Eye (tissue), 1 donor: ENCODE data around the gene PLP1.
"Not testable (repeated sequence)": the region's sequence is repeated elsewhere in the genome, so short reads cannot be mapped to it uniquely, and the experiment has no call there.

Experiments used
- DNase-seq: peaks from one replicate; pipeline ENCODE4 v3.0.0-alpha.2; 2015

Gene PLP1

GRCh38 chrX:103781706-103782105 lies 5.1 kb downstream of the PLP1 start:
- no peak for DNase-seq

GRCh38 chrX:103782640-103783039 lies 6.0 kb downstream of the PLP1 start:
- no peak for DNase-seq

- DNase-seq = no peak
Observed at GRCh38 chrX:103783196-103783595, 6.6 kb downstream of the PLP1 start.

GRCh38 chrX:103783971-103784370 lies 7.3 kb downstream of the PLP1 start:
- DNase-seq = no peak

GRCh38 chrX:103789004-103789403 lies 12.4 kb downstream of the PLP1 start:
- DNase-seq = no peak

- no peak for DNase-seq
Observed at GRCh38 chrX:103791228-103791627, 14.6 kb downstream of the PLP1 start.

GRCh38 chrX:103791826-103792485 lies 15.3 kb downstream of the PLP1 start:
- no peak for DNase-seq

GRCh38 chrX:103792916-103793544 lies 16.4 kb downstream of the PLP1 start:
- DNase-seq = no peak

- DNase-seq = no peak
Observed at GRCh38 chrX:103793545-103793940, 16.9 kb downstream of the PLP1 start.

GRCh38 chrX:103794119-103794518 lies 17.5 kb downstream of the PLP1 start:
- no peak for DNase-seq

GRCh38 chrX:103797691-103798090 lies 21.1 kb downstream of the PLP1 start:
- no peak for DNase-seq

- DNase-seq = no peak
Observed at GRCh38 chrX:103800318-103800717, 23.7 kb downstream of the PLP1 start.

- DNase-seq = no peak
Observed at GRCh38 chrX:103805860-103806259, 29.2 kb downstream of the PLP1 start.

GRCh38 chrX:103806862-103807474 lies 30.3 kb downstream of the PLP1 start:
- no peak for DNase-seq

GRCh38 chrX:103811858-103812257 lies 35.2 kb downstream of the PLP1 start:
- DNase-seq = no peak

GRCh38 chrX:103817101-103817500 lies 40.5 kb downstream of the PLP1 start:
- not testable (repeated sequence) for DNase-seq

- DNase-seq = peak; percentile 87
Observed at GRCh38 chrX:103817502-103817901, 40.9 kb downstream of the PLP1 start.

- no peak for DNase-seq
Observed at GRCh38 chrX:103818842-103819619, 42.4 kb downstream of the PLP1 start.

- not testable (repeated sequence) for DNase-seq
Observed at GRCh38 chrX:103820802-103821201, 44.2 kb downstream of the PLP1 start.

- DNase-seq = no peak
Observed at GRCh38 chrX:103823591-103823990, 47.0 kb downstream of the PLP1 start.

GRCh38 chrX:103825881-103826280 lies 49.2 kb downstream of the PLP1 start:
- DNase-seq = no peak

- DNase-seq = peak; percentile 1
Observed at GRCh38 chrX:103828529-103828928, 51.9 kb downstream of the PLP1 start.

GRCh38 chrX:103830848-103831247 lies 54.2 kb downstream of the PLP1 start:
- peak; percentile 1 for DNase-seq
